B cell (primary cell): Measurements from ENCODE around the gene TERC.

Experiments used
- CTCF ChIP-seq: fragments of 200-600 bp; IDR thresholded peaks from one replicate; pipeline ENCODE4 v1.8.0; 2022; ENCODE audit warnings: antibody characterized with exemption, mild to moderate bottlenecking
- EZH2 ChIP-seq: IDR thresholded peaks from 2 replicates; pipeline ENCODE4 v1.6.1; 2012; ENCODE audit warnings: borderline replicate concordance, low read depth, mild to moderate bottlenecking, moderate library complexity, low read length; ENCODE audit not compliant: insufficient read depth, poor library complexity, severe bottlenecking

- TF ChIP-seq CTCF (no peak), EZH2 (no peak)
These were observed 22.9 kb upstream of the TERC start for GRCh38 chr3:169787791-169788190.
